ENCODE results near the gene PCDHB9. TPM values are rescaled to one million over a fixed set of nuclear protein-coding genes. Genes with fewer than 3 reads are reported as not detected.

Gene PCDHB9
- total and polyA plus RNA-seq, 11 donors = 0.30 to 1.6 (median 0.91) TPM

- ATAC-seq = no peak
- Histone ChIP-seq H3K27me3 (peaks cover 0 to 11% (median 4%) of the 10 kb centered on the region in 9 donors), H3K4me3 (no peak overlapping the region), H3K9me3 (peaks cover 0 to 100% (median 93%) of the 10 kb centered on the region in 12 donors), H3K27ac (no peak overlapping the region), H3K4me1 (peaks cover 0 to 3% (median 0%) of the 10 kb centered on the region in 12 donors), H3K36me3 (no peaks in the 10 kb centered on the region)
- 12 to 27% (median 16%) methylated on average over 24 to 32 of the region's 32 CpGs for WGBS, 4 donors
- TF ChIP-seq, protein P1, sequence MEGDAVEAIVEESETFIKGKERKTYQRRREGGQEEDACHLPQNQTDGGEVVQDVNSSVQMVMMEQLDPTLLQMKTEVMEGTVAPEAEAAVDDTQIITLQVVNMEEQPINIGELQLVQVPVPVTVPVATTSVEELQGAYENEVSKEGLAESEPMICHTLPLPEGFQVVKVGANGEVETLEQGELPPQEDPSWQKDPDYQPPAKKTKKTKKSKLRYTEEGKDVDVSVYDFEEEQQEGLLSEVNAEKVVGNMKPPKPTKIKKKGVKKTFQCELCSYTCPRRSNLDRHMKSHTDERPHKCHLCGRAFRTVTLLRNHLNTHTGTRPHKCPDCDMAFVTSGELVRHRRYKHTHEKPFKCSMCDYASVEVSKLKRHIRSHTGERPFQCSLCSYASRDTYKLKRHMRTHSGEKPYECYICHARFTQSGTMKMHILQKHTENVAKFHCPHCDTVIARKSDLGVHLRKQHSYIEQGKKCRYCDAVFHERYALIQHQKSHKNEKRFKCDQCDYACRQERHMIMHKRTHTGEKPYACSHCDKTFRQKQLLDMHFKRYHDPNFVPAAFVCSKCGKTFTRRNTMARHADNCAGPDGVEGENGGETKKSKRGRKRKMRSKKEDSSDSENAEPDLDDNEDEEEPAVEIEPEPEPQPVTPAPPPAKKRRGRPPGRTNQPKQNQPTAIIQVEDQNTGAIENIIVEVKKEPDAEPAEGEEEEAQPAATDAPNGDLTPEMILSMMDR (IDR thresholded peaks at IDR 0.05) = no peak
- no peak for TF ChIP-seq POLR2A (IDR thresholded peaks at IDR 0.05)
- DNase-seq = no peak
- intact Hi-C loops (cut with DNase I) = no loop called here
Observed at GRCh38 chr5:141236516-141237313, 49.8 kb downstream of the PCDHB9 start.

Other genes with a start within 250 kb of the PCDHB9 start
Only the 30 nearest of the 37 such genes appear.
- gene PCDHB1, start 135.8 kb upstream of the PCDHB9 start, total RNA-seq = under 1 TPM in 2 of 9 donors, not detected in 7; 0.04 to 0.05 TPM
- not detected for gene PCDHB1, start 135.8 kb upstream of the PCDHB9 start, polyA plus RNA-seq
- 1 to 10 TPM in 8 of 9 donors, under 1 TPM in 1; 0.70 to 4.3 (median 2.3) TPM for gene PCDHB2, start 92.5 kb upstream of the PCDHB9 start, total RNA-seq
- under 1 TPM; 0.50 to 0.69 TPM for gene PCDHB2, start 92.5 kb upstream of the PCDHB9 start, polyA plus RNA-seq
- 1 to 10 TPM in 6 of 9 donors, under 1 TPM in 3; 0.77 to 2.9 (median 1.1) TPM for gene PCDHB3, start 86.7 kb upstream of the PCDHB9 start, total RNA-seq
- under 1 TPM; 0.27 to 0.33 TPM for gene PCDHB3, start 86.7 kb upstream of the PCDHB9 start, polyA plus RNA-seq
- 1 to 10 TPM in 8 of 9 donors, under 1 TPM in 1; 0.91 to 2.8 (median 1.6) TPM for gene PCDHB4, start 65.3 kb upstream of the PCDHB9 start, total RNA-seq
- gene PCDHB4, start 65.3 kb upstream of the PCDHB9 start, polyA plus RNA-seq = under 1 TPM; 0.30 to 0.55 TPM
- 1 to 10 TPM; 1.4 to 6.4 (median 3.9) TPM for gene PCDHB5, start 52.0 kb upstream of the PCDHB9 start, total RNA-seq
- gene PCDHB5, start 52.0 kb upstream of the PCDHB9 start, polyA plus RNA-seq = 1 to 10 TPM in 1 of 2 donors, under 1 TPM in 1; 0.69 to 1.6 TPM
- 1 to 10 TPM in 1 of 9 donors, under 1 TPM in 8; 0.16 to 1.1 (median 0.44) TPM for gene PCDHB6, start 37.1 kb upstream of the PCDHB9 start, total RNA-seq
- under 1 TPM; 0.18 to 0.27 TPM for gene PCDHB6, start 37.1 kb upstream of the PCDHB9 start, polyA plus RNA-seq
- gene PCDHB7, start 14.5 kb upstream of the PCDHB9 start, total RNA-seq = 1 to 10 TPM in 4 of 9 donors, under 1 TPM in 5; 0.52 to 1.3 (median 0.91) TPM
- under 1 TPM; 0.19 to 0.44 TPM for gene PCDHB7, start 14.5 kb upstream of the PCDHB9 start, polyA plus RNA-seq
- gene PCDHB8, start 9.4 kb upstream of the PCDHB9 start, total RNA-seq = 1 to 10 TPM in 8 of 9 donors, under 1 TPM in 1; 0.63 to 3.8 (median 1.5) TPM
- gene PCDHB8, start 9.4 kb upstream of the PCDHB9 start, polyA plus RNA-seq = under 1 TPM; 0.23 to 0.51 TPM
- 1 to 10 TPM; 1.1 to 3.9 (median 2.2) TPM for gene PCDHB16, start 4.8 kb upstream of the PCDHB9 start, total RNA-seq
- under 1 TPM; 0.76 to 0.80 TPM for gene PCDHB16, start 4.8 kb upstream of the PCDHB9 start, polyA plus RNA-seq
- 1 to 10 TPM in 4 of 9 donors, under 1 TPM in 5; 0.35 to 1.4 (median 0.91) TPM for gene PCDHB10, start 5.2 kb downstream of the PCDHB9 start, total RNA-seq
- under 1 TPM; 0.28 to 0.34 TPM for gene PCDHB10, start 5.2 kb downstream of the PCDHB9 start, polyA plus RNA-seq
- 1 to 10 TPM in 7 of 9 donors, under 1 TPM in 2; 0.61 to 2.8 (median 1.4) TPM for gene PCDHB11, start 12.5 kb downstream of the PCDHB9 start, total RNA-seq
- gene PCDHB11, start 12.5 kb downstream of the PCDHB9 start, polyA plus RNA-seq = under 1 TPM; 0.23 to 0.28 TPM
- gene PCDHB12, start 21.6 kb downstream of the PCDHB9 start, total RNA-seq = 1 to 10 TPM in 5 of 9 donors, under 1 TPM in 4; 0.37 to 2.4 (median 1.2) TPM
- under 1 TPM; 0.27 to 0.58 TPM for gene PCDHB12, start 21.6 kb downstream of the PCDHB9 start, polyA plus RNA-seq
- gene PCDHB13, start 26.8 kb downstream of the PCDHB9 start, total RNA-seq = 1 to 10 TPM; 2.5 to 5.9 (median 3.6) TPM
- 1 to 10 TPM in 1 of 2 donors, under 1 TPM in 1; 0.99 to 1.5 TPM for gene PCDHB13, start 26.8 kb downstream of the PCDHB9 start, polyA plus RNA-seq
- 1 to 10 TPM; 2.6 to 6.1 (median 4.3) TPM for gene PCDHB14, start 36.2 kb downstream of the PCDHB9 start, total RNA-seq
- 1 to 10 TPM in 1 of 2 donors, under 1 TPM in 1; 0.91 to 1.7 TPM for gene PCDHB14, start 36.2 kb downstream of the PCDHB9 start, polyA plus RNA-seq
- gene PCDHB15, start 58.2 kb downstream of the PCDHB9 start, total RNA-seq = 1 to 10 TPM; 3.7 to 7.5 (median 4.5) TPM
- 1 to 10 TPM; 1.6 to 2.8 TPM for gene PCDHB15, start 58.2 kb downstream of the PCDHB9 start, polyA plus RNA-seq
- not detected for gene SLC25A2, start 116.9 kb downstream of the PCDHB9 start, total RNA-seq
- gene SLC25A2, start 116.9 kb downstream of the PCDHB9 start, polyA plus RNA-seq = not detected
- 100 to 1,000 TPM in 4 of 9 donors, 10 to 100 TPM in 5; 73.9 to 107 (median 99.9) TPM for gene TAF7, start 133.6 kb downstream of the PCDHB9 start, total RNA-seq
- 100 to 1,000 TPM in 1 of 2 donors, 10 to 100 TPM in 1; 47.2 to 159 TPM for gene TAF7, start 133.6 kb downstream of the PCDHB9 start, polyA plus RNA-seq
- gene PCDHGA1, start 143.4 kb downstream of the PCDHB9 start, total RNA-seq = 1 to 10 TPM; 2.1 to 4.9 (median 3.5) TPM
- 1 to 10 TPM; 1.3 to 1.4 TPM for gene PCDHGA1, start 143.4 kb downstream of the PCDHB9 start, polyA plus RNA-seq
- 10 to 100 TPM in 6 of 9 donors, 1 to 10 TPM in 3; 5.8 to 15.1 (median 10.7) TPM for gene PCDHGA2, start 151.6 kb downstream of the PCDHB9 start, total RNA-seq
- gene PCDHGA2, start 151.6 kb downstream of the PCDHB9 start, polyA plus RNA-seq = 1 to 10 TPM; 2.7 to 3.6 TPM
- gene PCDHGA3, start 156.7 kb downstream of the PCDHB9 start, total RNA-seq = 10 to 100 TPM in 8 of 9 donors, 1 to 10 TPM in 1; 7.6 to 27.2 (median 14.7) TPM
- 1 to 10 TPM; 3.5 to 5.9 TPM for gene PCDHGA3, start 156.7 kb downstream of the PCDHB9 start, polyA plus RNA-seq
- gene PCDHGB1, start 162.9 kb downstream of the PCDHB9 start, total RNA-seq = 10 to 100 TPM in 4 of 9 donors, 1 to 10 TPM in 5; 4.4 to 11.9 (median 8.6) TPM
- 1 to 10 TPM in 1 of 2 donors, under 1 TPM in 1; 0.85 to 5.9 TPM for gene PCDHGB1, start 162.9 kb downstream of the PCDHB9 start, polyA plus RNA-seq
- gene PCDHGA4, start 167.9 kb downstream of the PCDHB9 start, total RNA-seq = 10 to 100 TPM in 5 of 9 donors, 1 to 10 TPM in 4; 5.1 to 13.7 (median 11.0) TPM
- gene PCDHGA4, start 167.9 kb downstream of the PCDHB9 start, polyA plus RNA-seq = 1 to 10 TPM; 2.5 to 5.1 TPM
- gene PCDHGB2, start 172.8 kb downstream of the PCDHB9 start, total RNA-seq = 10 to 100 TPM in 5 of 9 donors, 1 to 10 TPM in 4; 4.4 to 13.8 (median 10.4) TPM
- 1 to 10 TPM; 2.1 to 3.9 TPM for gene PCDHGB2, start 172.8 kb downstream of the PCDHB9 start, polyA plus RNA-seq
- gene PCDHGA5, start 177.0 kb downstream of the PCDHB9 start, total RNA-seq = 1 to 10 TPM; 2.9 to 9.6 (median 7.2) TPM
- 1 to 10 TPM; 1.5 to 4.4 TPM for gene PCDHGA5, start 177.0 kb downstream of the PCDHB9 start, polyA plus RNA-seq
- 10 to 100 TPM in 4 of 9 donors, 1 to 10 TPM in 5; 4.0 to 14.9 (median 9.8) TPM for gene PCDHGB3, start 183.1 kb downstream of the PCDHB9 start, total RNA-seq
- gene PCDHGB3, start 183.1 kb downstream of the PCDHB9 start, polyA plus RNA-seq = 1 to 10 TPM; 1.7 to 5.4 TPM
- 10 to 100 TPM in 1 of 9 donors, 1 to 10 TPM in 8; 3.6 to 10.3 (median 7.7) TPM for gene PCDHGA6, start 186.7 kb downstream of the PCDHB9 start, total RNA-seq
- gene PCDHGA6, start 186.7 kb downstream of the PCDHB9 start, polyA plus RNA-seq = 1 to 10 TPM; 2.2 to 6.7 TPM
- 10 to 100 TPM in 2 of 9 donors, 1 to 10 TPM in 7; 4.4 to 14.1 (median 7.6) TPM for gene PCDHGA7, start 195.6 kb downstream of the PCDHB9 start, total RNA-seq
- gene PCDHGA7, start 195.6 kb downstream of the PCDHB9 start, polyA plus RNA-seq = 1 to 10 TPM; 1.4 to 5.1 TPM
- gene PCDHGB4, start 200.5 kb downstream of the PCDHB9 start, total RNA-seq = 10 to 100 TPM in 2 of 9 donors, 1 to 10 TPM in 7; 4.5 to 11.9 (median 7.3) TPM
- gene PCDHGB4, start 200.5 kb downstream of the PCDHB9 start, polyA plus RNA-seq = 1 to 10 TPM; 2.0 to 3.8 TPM
- gene PCDHGA8, start 205.5 kb downstream of the PCDHB9 start, total RNA-seq = 10 to 100 TPM in 3 of 9 donors, 1 to 10 TPM in 6; 4.7 to 14.6 (median 8.1) TPM
- 1 to 10 TPM in 1 of 2 donors, under 1 TPM in 1; 0.76 to 3.8 TPM for gene PCDHGA8, start 205.5 kb downstream of the PCDHB9 start, polyA plus RNA-seq
- 10 to 100 TPM in 3 of 9 donors, 1 to 10 TPM in 6; 5.9 to 15.5 (median 9.9) TPM for gene PCDHGB5, start 210.8 kb downstream of the PCDHB9 start, total RNA-seq
- 1 to 10 TPM; 4.4 to 5.1 TPM for gene PCDHGB5, start 210.8 kb downstream of the PCDHB9 start, polyA plus RNA-seq